ENCODE measurements around the gene MSMP.

MSMP gene

GRCh38 chr9:35791297-35791921 is 37.3 kb upstream of the MSMP start, which contains the start of gene NPR2:
TSS of gene NPR2 (plus strand) at chr9:35791591. CDS start at chr9:35792409, 818 bp downstream.
- Histone ChIP-seq H3K36me3 (ENCODE audit: control insufficient read depth, insufficient read depth, low read length) (no peaks in the 10 kb centered on the region), H3K4me3 (ENCODE audit: low read length) (peak within 1 kb of the TSS; percentile 42; the same call in 1 of the 2 replicates), H3K4me1 (ENCODE audit: control insufficient read depth, insufficient read depth, low read length) (peaks cover 5% of the 10 kb centered on the region), H3K27me3 (ENCODE audit: control insufficient read depth, insufficient read depth, low read length) (no peaks in the 10 kb centered on the region), H3K9me3 (ENCODE audit: control insufficient read depth, insufficient read depth, low read length) (no peaks in the 10 kb centered on the region), H3K27ac (ENCODE audit: low read length) (no peak within 1 kb of the TSS)
- DNase-seq (ENCODE audit: low read depth, low spot score), result no peak
- WGBS (ENCODE audit: insufficient coverage, insufficient read length), result no CpG with 5 or more reads among the region's 64 CpGs

- WGBS (ENCODE audit: insufficient coverage, insufficient read length), result no CpG with 5 or more reads among the region's 37 CpGs
- no peaks in the 10 kb centered on the region for H3K36me3 ChIP-seq (ENCODE audit: control insufficient read depth, insufficient read depth, low read length)
- peaks cover 5% of the 10 kb centered on the region for H3K4me1 ChIP-seq (ENCODE audit: control insufficient read depth, insufficient read depth, low read length)
- H3K4me3 ChIP-seq (ENCODE audit: low read length), result peak overlapping the region; percentile 42; the same call in 1 of the 2 replicates
- no peaks in the 10 kb centered on the region for H3K27me3 ChIP-seq (ENCODE audit: control insufficient read depth, insufficient read depth, low read length)
- H3K27ac ChIP-seq (ENCODE audit: low read length), result no peak overlapping the region
- no peaks in the 10 kb centered on the region for H3K9me3 ChIP-seq (ENCODE audit: control insufficient read depth, insufficient read depth, low read length)
- DNase-seq (ENCODE audit: low read depth, low spot score), result peak; percentile 78
These were observed 36.6 kb upstream of the MSMP start for GRCh38 chr9:35790385-35791296.

- H3K27me3 ChIP-seq (ENCODE audit: control insufficient read depth, insufficient read depth, low read length), result no peaks in the 10 kb centered on the region
- H3K36me3 ChIP-seq (ENCODE audit: control insufficient read depth, insufficient read depth, low read length), result no peaks in the 10 kb centered on the region
- no peaks in the 10 kb centered on the region for H3K9me3 ChIP-seq (ENCODE audit: control insufficient read depth, insufficient read depth, low read length)
- H3K4me1 ChIP-seq (ENCODE audit: control insufficient read depth, insufficient read depth, low read length), result peaks cover 5% of the 10 kb centered on the region
- DNase-seq (ENCODE audit: low read depth, low spot score), result no peak
- H3K27ac ChIP-seq (ENCODE audit: low read length), result no peak overlapping the region
- WGBS (ENCODE audit: insufficient coverage, insufficient read length), result no CpG with 5 or more reads among the region's 4 CpGs
- H3K4me3 ChIP-seq (ENCODE audit: low read length), result no peak overlapping the region
These were observed 35.9 kb upstream of the MSMP start for GRCh38 chr9:35790025-35790384.

- no CpG with 5 or more reads among the region's 2 CpGs for WGBS (ENCODE audit: insufficient coverage, insufficient read length)
- Histone ChIP-seq H3K9me3 (ENCODE audit: control insufficient read depth, insufficient read depth, low read length) (no peaks in the 10 kb centered on the region), H3K27me3 (ENCODE audit: control insufficient read depth, insufficient read depth, low read length) (no peaks in the 10 kb centered on the region), H3K4me1 (ENCODE audit: control insufficient read depth, insufficient read depth, low read length) (peaks cover 5% of the 10 kb centered on the region), H3K36me3 (ENCODE audit: control insufficient read depth, insufficient read depth, low read length) (no peaks in the 10 kb centered on the region), H3K4me3 (ENCODE audit: low read length) (no peak overlapping the region), H3K27ac (ENCODE audit: low read length) (no peak overlapping the region)
- no peak for DNase-seq (ENCODE audit: low read depth, low spot score)
These were observed 35.5 kb upstream of the MSMP start for GRCh38 chr9:35789541-35789940.

GRCh38 chr9:35783418-35783817 is 29.3 kb upstream of the MSMP start:
- no peaks in the 10 kb centered on the region for H3K9me3 ChIP-seq (ENCODE audit: control insufficient read depth, insufficient read depth, low read length)
- H3K27me3 ChIP-seq (ENCODE audit: control insufficient read depth, insufficient read depth, low read length), result no peaks in the 10 kb centered on the region
- no peak for DNase-seq (ENCODE audit: low read depth, low spot score)
- H3K27ac ChIP-seq (ENCODE audit: low read length), result no peak overlapping the region
- H3K4me3 ChIP-seq (ENCODE audit: low read length), result no peak overlapping the region
- H3K4me1 ChIP-seq (ENCODE audit: control insufficient read depth, insufficient read depth, low read length), result no peaks in the 10 kb centered on the region
- no peaks in the 10 kb centered on the region for H3K36me3 ChIP-seq (ENCODE audit: control insufficient read depth, insufficient read depth, low read length)

GRCh38 chr9:35781066-35781465 is 27.0 kb upstream of the MSMP start:
- Histone ChIP-seq H3K27me3 (ENCODE audit: control insufficient read depth, insufficient read depth, low read length) (no peaks in the 10 kb centered on the region), H3K4me1 (ENCODE audit: control insufficient read depth, insufficient read depth, low read length) (no peaks in the 10 kb centered on the region), H3K36me3 (ENCODE audit: control insufficient read depth, insufficient read depth, low read length) (no peaks in the 10 kb centered on the region), H3K9me3 (ENCODE audit: control insufficient read depth, insufficient read depth, low read length) (no peaks in the 10 kb centered on the region), H3K27ac (ENCODE audit: low read length) (no peak overlapping the region), H3K4me3 (ENCODE audit: low read length) (no peak overlapping the region)
- WGBS (ENCODE audit: insufficient coverage, insufficient read length), result no CpG with 5 or more reads among the region's 2 CpGs
- DNase-seq (ENCODE audit: low read depth, low spot score), result no peak

GRCh38 chr9:35778496-35778895 is 24.4 kb upstream of the MSMP start:
- Histone ChIP-seq H3K27ac (ENCODE audit: low read length) (no peak overlapping the region), H3K27me3 (ENCODE audit: control insufficient read depth, insufficient read depth, low read length) (no peaks in the 10 kb centered on the region), H3K4me1 (ENCODE audit: control insufficient read depth, insufficient read depth, low read length) (peaks cover 3% of the 10 kb centered on the region), H3K4me3 (ENCODE audit: low read length) (no peak overlapping the region), H3K36me3 (ENCODE audit: control insufficient read depth, insufficient read depth, low read length) (no peaks in the 10 kb centered on the region), H3K9me3 (ENCODE audit: control insufficient read depth, insufficient read depth, low read length) (no peaks in the 10 kb centered on the region)
- no peak for DNase-seq (ENCODE audit: low read depth, low spot score)
- no CpG with 5 or more reads among the region's 3 CpGs for WGBS (ENCODE audit: insufficient coverage, insufficient read length)

GRCh38 chr9:35776018-35776417 is 21.9 kb upstream of the MSMP start:
- no peaks in the 10 kb centered on the region for H3K27me3 ChIP-seq (ENCODE audit: control insufficient read depth, insufficient read depth, low read length)
- peaks cover 3% of the 10 kb centered on the region for H3K4me1 ChIP-seq (ENCODE audit: control insufficient read depth, insufficient read depth, low read length)
- no peak overlapping the region for H3K4me3 ChIP-seq (ENCODE audit: low read length)
- H3K9me3 ChIP-seq (ENCODE audit: control insufficient read depth, insufficient read depth, low read length), result no peaks in the 10 kb centered on the region
- H3K27ac ChIP-seq (ENCODE audit: low read length), result no peak overlapping the region
- DNase-seq (ENCODE audit: low read depth, low spot score), result no peak
- no CpG with 5 or more reads among the region's 4 CpGs for WGBS (ENCODE audit: insufficient coverage, insufficient read length)
- no peaks in the 10 kb centered on the region for H3K36me3 ChIP-seq (ENCODE audit: control insufficient read depth, insufficient read depth, low read length)

- WGBS (ENCODE audit: insufficient coverage, insufficient read length), result no CpG with 5 or more reads among the region's 7 CpGs
- Histone ChIP-seq H3K4me3 (ENCODE audit: low read length) (no peak overlapping the region), H3K4me1 (ENCODE audit: control insufficient read depth, insufficient read depth, low read length) (peaks cover 3% of the 10 kb centered on the region), H3K9me3 (ENCODE audit: control insufficient read depth, insufficient read depth, low read length) (no peaks in the 10 kb centered on the region), H3K36me3 (ENCODE audit: control insufficient read depth, insufficient read depth, low read length) (no peaks in the 10 kb centered on the region), H3K27ac (ENCODE audit: low read length) (no peak overlapping the region), H3K27me3 (ENCODE audit: control insufficient read depth, insufficient read depth, low read length) (no peaks in the 10 kb centered on the region)
- no peak for DNase-seq (ENCODE audit: low read depth, low spot score)
These were observed 21.0 kb upstream of the MSMP start for GRCh38 chr9:35774907-35775635.

- Histone ChIP-seq H3K27me3 (ENCODE audit: control insufficient read depth, insufficient read depth, low read length) (no peaks in the 10 kb centered on the region), H3K4me3 (ENCODE audit: low read length) (no peak overlapping the region), H3K27ac (ENCODE audit: low read length) (no peak overlapping the region), H3K9me3 (ENCODE audit: control insufficient read depth, insufficient read depth, low read length) (no peaks in the 10 kb centered on the region), H3K36me3 (ENCODE audit: control insufficient read depth, insufficient read depth, low read length) (no peaks in the 10 kb centered on the region), H3K4me1 (ENCODE audit: control insufficient read depth, insufficient read depth, low read length) (peaks cover 5% of the 10 kb centered on the region)
- no CpG with 5 or more reads among the region's 3 CpGs for WGBS (ENCODE audit: insufficient coverage, insufficient read length)
- DNase-seq (ENCODE audit: low read depth, low spot score), result no peak
These were observed 17.9 kb upstream of the MSMP start for GRCh38 chr9:35771943-35772342.

All from iPS DF 6.9 (cell line).